Effector CD8-positive, alpha-beta T cell (primary cell): ENCODE measurements around the gene SORBS1.
"Not testable (repeated sequence)": the region's sequence is repeated elsewhere in the genome, so short reads cannot be mapped to it uniquely, and the experiment has no call there.

Source experiments
- DNase-seq: peaks from one replicate; lab custom pipeline; 2025; lab: John Stamatoyannopoulos, UW

Gene SORBS1

GRCh38 chr10:95388539-95388938, 172.6 kb downstream of the SORBS1 start:
- DNase-seq = no peak

GRCh38 chr10:95388109-95388471, 173.1 kb downstream of the SORBS1 start:
- no peak for DNase-seq

GRCh38 chr10:95384011-95384704, 177.0 kb downstream of the SORBS1 start:
- no peak for DNase-seq

- DNase-seq = no peak
These were observed 178.6 kb downstream of the SORBS1 start for GRCh38 chr10:95382596-95382995.

- DNase-seq = no peak
These were observed 179.0 kb downstream of the SORBS1 start for GRCh38 chr10:95382174-95382573.

GRCh38 chr10:95377950-95378349, 183.2 kb downstream of the SORBS1 start:
- no peak for DNase-seq

GRCh38 chr10:95375418-95375817, 185.8 kb downstream of the SORBS1 start:
- DNase-seq = no peak

GRCh38 chr10:95374597-95375209, 186.5 kb downstream of the SORBS1 start:
- DNase-seq = no peak

- no peak for DNase-seq
These were observed 187.5 kb downstream of the SORBS1 start for GRCh38 chr10:95373660-95374059.

- DNase-seq = no peak
These were observed 196.8 kb downstream of the SORBS1 start for GRCh38 chr10:95364342-95364741.

GRCh38 chr10:95363303-95363912, 197.8 kb downstream of the SORBS1 start:
- DNase-seq = no peak

- no peak for DNase-seq
These were observed 201.0 kb downstream of the SORBS1 start for GRCh38 chr10:95360122-95360714.

- no peak for DNase-seq
These were observed 201.7 kb downstream of the SORBS1 start for GRCh38 chr10:95359466-95359865.

- no peak for DNase-seq
These were observed 204.8 kb downstream of the SORBS1 start for GRCh38 chr10:95356190-95356955.

- DNase-seq = no peak
These were observed 205.9 kb downstream of the SORBS1 start for GRCh38 chr10:95355301-95355700.

GRCh38 chr10:95354110-95354509, 207.1 kb downstream of the SORBS1 start:
- no peak for DNase-seq

GRCh38 chr10:95353123-95353522, 208.0 kb downstream of the SORBS1 start:
- no peak for DNase-seq

- DNase-seq = no peak
These were observed 208.5 kb downstream of the SORBS1 start for GRCh38 chr10:95352684-95353083.

GRCh38 chr10:95350830-95351228, 210.3 kb downstream of the SORBS1 start:
- DNase-seq = no peak

- DNase-seq = no peak
These were observed 210.8 kb downstream of the SORBS1 start for GRCh38 chr10:95350219-95350829.

- not testable (repeated sequence) for DNase-seq
These were observed 213.8 kb downstream of the SORBS1 start for GRCh38 chr10:95347402-95347766.
